ENCODE data around the gene HEBP1. TPM values are rescaled to one million over a fixed set of nuclear protein-coding genes. Genes with fewer than 3 reads are reported as not detected.

The HEBP1 gene
- total RNA-seq, 1 experiment from 2014 or later: 22.2 TPM

DNA sequence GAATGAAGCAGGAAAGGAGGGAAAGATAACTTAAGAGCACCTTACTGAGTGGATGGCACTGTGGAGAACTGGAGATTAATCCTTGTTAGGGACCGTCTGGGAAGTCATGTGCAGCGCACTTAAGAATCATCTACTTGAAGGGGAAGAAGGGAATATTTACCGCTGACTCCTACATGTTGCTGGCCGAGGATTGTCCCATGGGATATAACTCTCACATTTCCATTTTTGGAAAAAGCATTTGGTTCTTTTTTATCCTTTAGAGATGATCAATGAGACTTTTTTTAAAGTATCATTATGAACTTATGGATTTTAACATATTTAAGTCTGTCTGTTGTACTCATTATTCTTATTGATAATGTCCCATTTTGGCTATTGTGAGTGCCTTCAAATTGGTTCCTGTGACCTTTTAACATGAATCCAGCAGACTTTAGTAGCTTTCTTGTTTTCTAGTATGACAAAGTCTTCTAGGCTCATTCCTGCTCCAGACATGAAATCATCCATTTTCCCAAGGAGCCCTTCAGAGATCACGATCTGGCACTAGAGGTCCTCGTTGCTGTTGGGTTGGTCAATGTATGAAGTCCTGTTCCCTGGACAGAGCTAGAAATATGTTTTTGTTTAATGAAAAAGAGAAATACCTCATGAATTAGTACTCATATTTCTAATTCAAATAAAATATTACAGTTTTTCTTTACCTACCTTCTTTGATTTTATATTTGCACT is 23.9 kb upstream of the HEBP1 start:
- Histone ChIP-seq H2BK120ac (ENCODE audit: low read depth, low read length, poor library complexity, severe bottlenecking) (no peak overlapping the region), H3K9ac (ENCODE audit: extremely low read depth, insufficient read length, low read length) (no peak overlapping the region), H3K9me3 (ENCODE audit: control insufficient read depth, low read depth, low read length) (no peaks in the 10 kb centered on the region), H2BK15ac (ENCODE audit: low read depth, low read length) (no peak overlapping the region), H3K56ac (ENCODE audit: insufficient read length, low read depth, low read length) (no peak overlapping the region), H4K20me1 (ENCODE audit: control insufficient read depth, insufficient read depth, insufficient read length) (no peaks in the 10 kb centered on the region), H3T11ph (ENCODE audit: low read length) (no peak overlapping the region), H3K14ac (ENCODE audit: insufficient read depth, low read length) (no peak overlapping the region), H3K23me2 (ENCODE audit: insufficient read length, low read depth, low read length, poor library complexity, severe bottlenecking) (no peaks in the 10 kb centered on the region), H3K27ac (ENCODE audit: insufficient read length, low read depth, low read length) (no peak overlapping the region), H2BK12ac (ENCODE audit: insufficient read length, low read depth, low read length) (no peak overlapping the region), H2AK5ac (ENCODE audit: insufficient read length, low read length) (no peak overlapping the region), H3K4me1 (ENCODE audit: insufficient read depth, low read length) (no peaks in the 10 kb centered on the region), H3K4me2 (ENCODE audit: insufficient read depth, insufficient read length, low read length) (no peak overlapping the region), H3K4ac (ENCODE audit: low read depth, low read length) (no peak overlapping the region), H3K79me2 (ENCODE audit: insufficient read depth, low read length) (no peaks in the 10 kb centered on the region), H4K8ac (replicated peaks; ENCODE audit: insufficient read length, low read depth, low read length) (no peak overlapping the region), H2BK5ac (ENCODE audit: insufficient read length, low read length) (no peak overlapping the region), H3K18ac (ENCODE audit: insufficient read length, low read depth, low read length) (no peak overlapping the region), H4K5ac (ENCODE audit: insufficient read length, low read depth, low read length) (no peak overlapping the region), H3K79me1 (ENCODE audit: insufficient read depth, low read depth, low read length, poor library complexity, severe bottlenecking) (no peaks in the 10 kb centered on the region), H3K27me3 (ENCODE audit: insufficient read depth, low read length) (no peaks in the 10 kb centered on the region), H3K23ac (ENCODE audit: insufficient read length, low read depth, low read length) (no peak overlapping the region), H2BK20ac (ENCODE audit: low read depth, low read length, poor library complexity, severe bottlenecking) (no peak overlapping the region), H2AFZ (ENCODE audit: low read length) (no peak overlapping the region), H4K91ac (ENCODE audit: insufficient read length, low read depth, low read length) (no peak overlapping the region)
- Mint-ChIP-seq H3K27ac (no peak overlapping the region), H3K9me3 (no peaks in the 10 kb centered on the region), H3K4me1 (peaks cover 11 to 14% of the 10 kb centered on the region in 2 experiments), H3K27me3 (ENCODE audit: low read depth) (no peaks in the 10 kb centered on the region), H3K4me3 (no peak overlapping the region), H3K36me3 (ENCODE audit: insufficient read depth in 1 of 3, low read depth in 3 of 3) (no peaks in the 10 kb centered on the region)
- TF ChIP-seq, protein P1, sequence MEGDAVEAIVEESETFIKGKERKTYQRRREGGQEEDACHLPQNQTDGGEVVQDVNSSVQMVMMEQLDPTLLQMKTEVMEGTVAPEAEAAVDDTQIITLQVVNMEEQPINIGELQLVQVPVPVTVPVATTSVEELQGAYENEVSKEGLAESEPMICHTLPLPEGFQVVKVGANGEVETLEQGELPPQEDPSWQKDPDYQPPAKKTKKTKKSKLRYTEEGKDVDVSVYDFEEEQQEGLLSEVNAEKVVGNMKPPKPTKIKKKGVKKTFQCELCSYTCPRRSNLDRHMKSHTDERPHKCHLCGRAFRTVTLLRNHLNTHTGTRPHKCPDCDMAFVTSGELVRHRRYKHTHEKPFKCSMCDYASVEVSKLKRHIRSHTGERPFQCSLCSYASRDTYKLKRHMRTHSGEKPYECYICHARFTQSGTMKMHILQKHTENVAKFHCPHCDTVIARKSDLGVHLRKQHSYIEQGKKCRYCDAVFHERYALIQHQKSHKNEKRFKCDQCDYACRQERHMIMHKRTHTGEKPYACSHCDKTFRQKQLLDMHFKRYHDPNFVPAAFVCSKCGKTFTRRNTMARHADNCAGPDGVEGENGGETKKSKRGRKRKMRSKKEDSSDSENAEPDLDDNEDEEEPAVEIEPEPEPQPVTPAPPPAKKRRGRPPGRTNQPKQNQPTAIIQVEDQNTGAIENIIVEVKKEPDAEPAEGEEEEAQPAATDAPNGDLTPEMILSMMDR (conservative IDR thresholded peaks at IDR 0.05): peak; percentile 51
- no CpG with 5 or more reads among the region's 6 CpGs for WGBS (ENCODE audit: extremely low coverage, insufficient read length, low lambda C conversion rate)
- no peak for DNase-seq

Measured in H9 (cell line).